NCI-H1436 (cell line): Measurements from ENCODE around the gene OR8I2.
"Not testable (repeated sequence)": the region's sequence is repeated elsewhere in the genome, so short reads cannot be mapped to it uniquely, and the experiment has no call there.

Experiments
- DNase-seq: peaks from one replicate; lab custom pipeline; 2025; lab: John Stamatoyannopoulos, UW

The OR8I2 gene

GRCh38 chr11:56093008-56093407 lies at the start of gene OR8I2:
TSS of gene OR8I2 (plus strand) at chr11:56093308. CDS start at chr11:56093308, 0 bp downstream.
- DNase-seq: no peak

GRCh38 chr11:56045538-56045937 lies 47.6 kb upstream of the OR8I2 start:
- no peak for DNase-seq

DNA sequence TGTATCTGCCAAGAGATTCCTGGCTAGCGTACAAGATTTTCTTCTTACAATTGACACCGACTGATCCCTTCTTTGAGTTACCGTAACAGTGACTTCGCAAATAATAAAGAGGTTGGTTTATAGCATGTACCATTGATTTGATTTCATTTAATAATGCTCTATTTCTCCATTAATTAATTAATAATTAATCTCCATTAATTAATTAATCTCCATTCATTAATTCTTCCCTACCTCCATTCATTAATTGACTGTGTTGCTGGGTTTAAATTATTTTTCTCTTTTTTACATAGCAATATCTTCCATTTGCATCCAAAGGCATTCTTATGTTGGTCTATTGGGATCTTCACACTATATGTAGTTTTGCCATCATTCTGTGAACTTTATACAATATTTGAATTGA lies 44.6 kb upstream of the OR8I2 start:
- DNase-seq: no peak

GRCh38 chr11:56049487-56049886 lies 43.6 kb upstream of the OR8I2 start:
- no peak for DNase-seq

DNA sequence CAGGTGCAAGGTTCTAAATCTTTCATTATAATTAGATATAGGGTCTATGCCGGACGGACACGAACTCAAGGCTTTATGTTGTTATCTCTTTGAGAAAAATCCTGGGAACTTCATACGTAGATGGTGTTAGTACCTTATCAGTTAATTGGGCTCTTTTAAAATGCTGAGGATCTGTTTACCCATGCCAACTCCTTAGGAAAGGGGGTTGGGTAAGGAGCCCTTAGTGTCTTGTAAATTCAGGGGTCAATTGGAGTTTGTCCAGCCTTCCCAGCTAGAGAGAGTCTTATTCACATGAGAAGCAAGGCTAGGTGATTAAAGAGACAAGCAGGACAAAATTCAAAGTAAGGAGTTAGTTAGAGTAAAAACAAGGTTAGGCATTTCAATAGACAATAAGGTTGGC lies 36.7 kb upstream of the OR8I2 start:
- not testable (repeated sequence) for DNase-seq

DNA sequence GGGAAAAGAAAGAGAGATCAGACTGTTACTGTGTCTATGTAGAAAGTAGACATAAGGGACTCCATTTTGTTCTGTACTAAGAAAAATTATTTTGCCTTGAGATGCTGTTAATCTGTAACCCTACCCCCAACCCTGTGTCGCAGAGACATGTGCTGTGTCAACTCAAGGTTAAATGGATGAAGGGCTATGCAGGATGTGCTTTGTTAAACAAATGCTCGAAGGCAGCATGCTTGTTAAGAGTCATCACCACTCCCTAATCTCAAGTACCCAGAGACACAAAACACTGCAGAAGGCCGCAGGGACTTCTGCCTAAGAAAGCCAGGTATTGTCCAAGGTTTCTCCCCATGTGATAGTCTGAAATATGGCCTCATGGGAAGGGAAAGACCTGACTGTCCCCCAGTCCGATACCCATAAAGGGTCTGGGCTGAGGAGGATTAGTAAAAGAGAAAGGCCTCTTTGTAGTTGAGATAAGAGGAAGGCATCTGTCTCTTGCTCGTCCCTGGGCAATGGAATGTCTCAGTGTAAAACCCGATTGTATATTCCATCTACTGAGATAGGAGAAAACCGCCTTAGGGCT lies 35.4 kb upstream of the OR8I2 start:
- DNase-seq: not testable (repeated sequence)

DNA sequence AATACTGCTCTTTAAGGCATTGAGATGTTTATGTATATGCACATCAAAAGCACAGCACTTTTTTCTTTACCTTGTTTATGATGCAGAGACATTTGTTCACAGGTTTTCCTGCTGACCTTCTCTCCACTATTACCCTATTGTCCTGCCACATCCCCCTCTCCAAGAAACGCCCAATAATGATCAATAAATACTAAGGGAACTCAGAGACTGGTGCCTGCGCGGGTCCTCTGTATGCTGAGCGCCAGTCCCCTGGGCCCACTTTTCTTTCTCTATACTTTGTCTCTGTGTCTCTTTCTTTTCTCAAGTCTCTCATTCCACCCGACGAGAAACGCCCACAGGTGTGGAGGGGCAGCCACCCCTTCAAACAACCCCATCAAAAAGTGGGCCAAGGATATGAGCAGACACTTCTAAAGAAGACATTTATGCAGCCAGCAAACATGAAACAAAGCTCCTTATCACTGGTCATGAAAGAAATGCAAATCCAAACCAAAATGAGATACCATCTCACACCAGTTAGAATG lies 34.8 kb upstream of the OR8I2 start:
- DNase-seq: not testable (repeated sequence)

DNA sequence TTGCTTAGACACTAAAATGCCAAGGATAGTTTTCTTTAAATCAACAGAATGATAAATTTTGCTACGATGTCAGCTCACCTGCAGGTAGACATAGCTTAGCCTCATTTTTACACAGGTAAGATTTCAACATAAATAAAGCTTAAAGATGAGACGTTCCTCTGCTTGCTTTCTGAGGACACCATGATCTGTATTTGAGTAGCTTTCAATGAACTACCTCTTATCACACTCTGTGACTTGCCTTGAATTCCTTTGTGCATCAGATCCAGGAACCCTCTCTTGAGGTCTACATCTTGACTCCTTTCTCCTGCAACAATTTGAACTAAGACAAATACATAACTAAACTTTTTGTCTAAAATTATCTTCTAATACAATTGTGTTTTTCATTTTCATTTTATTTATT lies 26.1 kb upstream of the OR8I2 start:
- DNase-seq: no peak

DNA sequence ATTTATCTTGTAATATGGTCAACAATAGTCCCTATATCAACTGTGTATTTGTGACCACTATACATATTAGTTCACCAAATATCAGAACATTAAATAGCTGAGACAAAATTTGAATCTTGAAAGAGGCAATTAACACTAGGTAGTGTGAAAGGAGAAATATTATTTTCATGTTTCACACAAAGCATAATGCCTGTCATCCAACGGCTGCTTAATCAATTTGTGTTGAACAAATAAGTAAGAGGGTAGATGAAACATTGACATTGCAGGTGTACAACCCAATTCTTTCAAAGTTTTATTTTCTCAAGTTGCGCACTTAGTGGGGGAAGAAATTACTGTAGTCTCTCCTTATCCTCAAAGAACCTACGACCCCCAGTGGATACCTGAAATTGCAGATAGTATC lies 3.4 kb upstream of the OR8I2 start:
- no peak for DNase-seq

- no peak for DNase-seq
These were observed 10.2 kb downstream of the OR8I2 start, which contains the start of gene OR8H2 for GRCh38 chr11:56103210-56103737. TSS of gene OR8H2 (plus strand) at chr11:56103687. CDS start at chr11:56105043, 1,356 bp downstream.

GRCh38 chr11:56122073-56122472 lies 29.0 kb downstream of the OR8I2 start, which contains the start of gene OR8H3:
TSS of gene OR8H3 (plus strand) at chr11:56122373. CDS start at chr11:56122373, 0 bp downstream.
- DNase-seq: no peak

GRCh38 chr11:56140151-56140661 lies 47.1 kb downstream of the OR8I2 start, which contains the start of gene OR8J3:
TSS of gene OR8J3 (minus strand) at chr11:56140201. CDS start at chr11:56137718, 2,483 bp downstream.
- DNase-seq: no peak

- not testable (repeated sequence) for DNase-seq
These were observed 50.6 kb downstream of the OR8I2 start for GRCh38 chr11:56143681-56144080.
